Right renal pelvis (tissue), 4 donors: ENCODE measurements around the gene GOLM1. TPM values are rescaled to one million over a fixed set of nuclear protein-coding genes. Genes with fewer than 3 reads are reported as not detected.
"Not testable (repeated sequence)": the region's sequence is repeated elsewhere in the genome, so short reads cannot be mapped to it uniquely, and the experiment has no call there.

Experiments used
- DNase-seq, 4 donors: peaks; one replicate each; pipeline ENCODE4 v3.0.0-alpha.2; 2013; ENCODE audit warnings: low read depth in 4 of 4, low spot score in 3 of 4, missing footprints in 1 of 4
- polyA plus RNA-seq, 4 donors: library from polyadenylated mRNA; unstranded; fragments of 120-200 nt; gene quantifications; one replicate each; pipeline ENCODE4 v1.2.1, GENCODE V29; 2013; ENCODE audit not compliant: insufficient read length in 4 of 4

GOLM1 gene
- polyA plus RNA-seq, 4 donors, result 162 to 179 (median 167) TPM

GRCh38 chr9:86048018-86048742 is 51.2 kb downstream of the GOLM1 start:
- DNase-seq, result not testable (repeated sequence)

GRCh38 chr9:86047361-86047760 is 52.0 kb downstream of the GOLM1 start:
- no peak for DNase-seq

GRCh38 chr9:86046930-86047341 is 52.4 kb downstream of the GOLM1 start:
- no peak for DNase-seq

GRCh38 chr9:86046071-86046636 is 53.2 kb downstream of the GOLM1 start:
- no peak for DNase-seq

- DNase-seq, result no peak
Observed at GRCh38 chr9:86045654-86046053, 53.7 kb downstream of the GOLM1 start.

- DNase-seq, result no peak
Observed at GRCh38 chr9:86043999-86044398, 55.4 kb downstream of the GOLM1 start.

GRCh38 chr9:86043586-86043985 is 55.8 kb downstream of the GOLM1 start:
- no peak for DNase-seq

GRCh38 chr9:86042199-86042978 is 57.0 kb downstream of the GOLM1 start:
- DNase-seq, result no peak

- peak; percentile 58 to 81 (median 69) for DNase-seq
Observed at GRCh38 chr9:86041311-86041741, 58.0 kb downstream of the GOLM1 start.

GRCh38 chr9:86040861-86041155 is 58.5 kb downstream of the GOLM1 start:
- DNase-seq, result no peak

- DNase-seq, result no peak
Observed at GRCh38 chr9:86039991-86040860, 59.1 kb downstream of the GOLM1 start.

GRCh38 chr9:86036555-86036954 is 62.8 kb downstream of the GOLM1 start:
- no peak for DNase-seq

GRCh38 chr9:86035827-86036440 is 63.4 kb downstream of the GOLM1 start:
- no peak for DNase-seq

GRCh38 chr9:86034863-86035734 is 64.3 kb downstream of the GOLM1 start:
- no peak for DNase-seq

- DNase-seq, result no peak
Observed at GRCh38 chr9:86027767-86028166, 71.6 kb downstream of the GOLM1 start.

GRCh38 chr9:86022687-86023266 is 76.6 kb downstream of the GOLM1 start:
- DNase-seq, result no peak

GRCh38 chr9:86021166-86021565 is 78.2 kb downstream of the GOLM1 start:
- DNase-seq, result no peak

GRCh38 chr9:86020731-86021130 is 78.6 kb downstream of the GOLM1 start:
- no peak for DNase-seq

- DNase-seq, result no peak
Observed at GRCh38 chr9:86009133-86009532, 90.2 kb downstream of the GOLM1 start.
